WERI-Rb-1 (cell line): ENCODE data around the gene CEP162.

Source experiments
- DNase-seq: peaks from one replicate; pipeline ENCODE4 v3.0.0-alpha.2; 2020
- H3K27ac ChIP-seq: fragments of 250-450 bp; sonication (Bioruptor Pico); 2 replicates; pipeline ENCODE4 v1.5.1; 2020; ENCODE audit warnings: mild to moderate bottlenecking, moderate library complexity
- H3K27me3 ChIP-seq: fragments of 250-450 bp; sonication (Bioruptor Pico); 2 replicates; pipeline ENCODE4 v1.5.1; 2021; ENCODE audit warnings: mild to moderate bottlenecking, low read depth, moderate library complexity; ENCODE audit not compliant: insufficient read depth, severe bottlenecking
- H3K36me3 ChIP-seq: fragments of 250-450 bp; sonication (Bioruptor Pico); 2 replicates; pipeline ENCODE4 v1.5.1; 2020; ENCODE audit warnings: mild to moderate bottlenecking, moderate library complexity
- H3K4me3 ChIP-seq: 2 replicates; pipeline ENCODE4 v1.5.1; 2011; ENCODE audit warnings: low read depth, mild to moderate bottlenecking, control low read depth, low read length
- H3K9me3 ChIP-seq: fragments of 250-450 bp; sonication (Bioruptor Pico); 2 replicates; pipeline ENCODE4 v1.5.1; 2021; ENCODE audit warnings: mild to moderate bottlenecking, moderate library complexity; ENCODE audit not compliant: severe bottlenecking
- TF ChIP-seq, protein P1 (sequence below): IDR thresholded peaks from 2 replicates; pipeline ENCODE4 v1.5.1; 2011; ENCODE audit warnings: low read depth, mild to moderate bottlenecking, control low read depth, inconsistent platforms, low read length

Gene CEP162

DNA sequence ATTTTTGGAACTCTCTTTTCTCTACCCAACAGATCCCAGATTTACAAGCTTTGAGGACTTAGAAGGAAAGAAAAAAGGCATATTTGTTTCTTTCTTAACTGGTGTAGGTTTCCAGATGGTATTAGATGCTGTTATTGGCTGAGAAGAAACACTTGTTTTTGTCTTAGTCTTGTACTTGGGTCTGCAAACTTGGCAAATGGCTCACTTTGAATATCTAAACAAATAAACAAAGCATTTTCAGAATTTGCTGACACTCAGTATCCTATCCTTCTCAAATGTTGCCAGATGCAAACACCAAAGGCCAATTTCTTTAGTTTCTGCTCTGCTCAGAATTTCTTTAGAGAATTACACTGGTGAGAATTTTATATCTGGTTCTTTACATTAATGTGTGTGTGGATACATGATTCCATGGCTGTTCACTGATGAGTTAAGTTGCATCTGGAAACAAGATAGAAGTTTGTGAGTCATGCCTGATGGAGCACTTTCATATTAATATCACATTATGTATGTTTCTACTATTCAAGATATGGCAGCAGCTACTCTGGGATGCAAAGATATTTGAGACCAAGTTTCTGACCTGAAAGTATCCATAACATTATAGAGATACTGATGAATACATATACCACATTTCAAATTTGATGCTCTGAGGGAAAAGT, 43.7 kb upstream of the CEP162 start:
- no peaks in the 10 kb centered on the region for H3K36me3 ChIP-seq
- H3K27ac ChIP-seq, result no peak overlapping the region

DNA sequence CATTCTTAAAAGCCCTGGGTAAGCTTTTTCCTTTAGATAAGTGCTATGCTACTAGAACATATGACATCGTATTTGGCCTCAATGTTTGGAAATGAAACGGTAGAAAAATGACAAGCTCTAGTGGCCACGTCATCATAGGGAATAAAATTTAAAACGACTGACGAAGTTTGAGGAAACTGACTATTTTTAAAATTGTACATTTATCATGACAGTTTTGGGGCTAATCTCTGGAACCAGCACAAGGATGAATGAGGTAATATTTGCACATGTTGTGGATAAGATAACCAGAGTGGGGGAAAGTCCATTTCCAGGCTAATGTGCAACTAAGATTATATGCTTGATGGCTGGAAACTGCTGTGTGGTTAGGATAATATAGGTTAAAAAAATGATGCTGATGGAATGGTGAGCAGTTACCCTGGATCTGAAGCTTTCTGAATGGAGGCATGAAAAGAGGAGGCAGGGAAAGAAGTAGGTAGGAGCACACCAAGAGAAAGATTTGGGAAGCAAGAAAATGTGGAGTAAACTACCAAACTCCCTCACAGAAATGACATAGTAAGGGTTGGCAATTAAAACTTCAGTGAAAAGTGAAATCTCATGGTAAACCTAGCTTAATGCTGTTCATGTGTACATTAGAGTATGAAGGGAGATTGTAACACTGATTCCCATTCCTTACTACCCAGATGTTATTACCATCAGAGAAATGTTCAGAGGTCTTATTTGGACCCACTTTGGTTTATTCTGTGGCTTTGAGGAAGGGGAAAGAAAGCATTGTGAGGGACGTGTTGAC, 42.7 kb upstream of the CEP162 start:
- H3K36me3 ChIP-seq, result no peaks in the 10 kb centered on the region
- no peaks in the 10 kb centered on the region for H3K9me3 ChIP-seq
- H3K27ac ChIP-seq, result no peak overlapping the region
- H3K27me3 ChIP-seq, result no peaks in the 10 kb centered on the region
- DNase-seq, result no peak
- TF ChIP-seq, protein P1, sequence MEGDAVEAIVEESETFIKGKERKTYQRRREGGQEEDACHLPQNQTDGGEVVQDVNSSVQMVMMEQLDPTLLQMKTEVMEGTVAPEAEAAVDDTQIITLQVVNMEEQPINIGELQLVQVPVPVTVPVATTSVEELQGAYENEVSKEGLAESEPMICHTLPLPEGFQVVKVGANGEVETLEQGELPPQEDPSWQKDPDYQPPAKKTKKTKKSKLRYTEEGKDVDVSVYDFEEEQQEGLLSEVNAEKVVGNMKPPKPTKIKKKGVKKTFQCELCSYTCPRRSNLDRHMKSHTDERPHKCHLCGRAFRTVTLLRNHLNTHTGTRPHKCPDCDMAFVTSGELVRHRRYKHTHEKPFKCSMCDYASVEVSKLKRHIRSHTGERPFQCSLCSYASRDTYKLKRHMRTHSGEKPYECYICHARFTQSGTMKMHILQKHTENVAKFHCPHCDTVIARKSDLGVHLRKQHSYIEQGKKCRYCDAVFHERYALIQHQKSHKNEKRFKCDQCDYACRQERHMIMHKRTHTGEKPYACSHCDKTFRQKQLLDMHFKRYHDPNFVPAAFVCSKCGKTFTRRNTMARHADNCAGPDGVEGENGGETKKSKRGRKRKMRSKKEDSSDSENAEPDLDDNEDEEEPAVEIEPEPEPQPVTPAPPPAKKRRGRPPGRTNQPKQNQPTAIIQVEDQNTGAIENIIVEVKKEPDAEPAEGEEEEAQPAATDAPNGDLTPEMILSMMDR, result no peak
- H3K4me3 ChIP-seq, result no peak overlapping the region

More for the DNA sequence above, 43.7 kb upstream of the CEP162 start:
- no peaks in the 10 kb centered on the region for H3K9me3 ChIP-seq
- no peak overlapping the region for H3K4me3 ChIP-seq
- no peaks in the 10 kb centered on the region for H3K27me3 ChIP-seq
- no peak for DNase-seq
- TF ChIP-seq, protein P1, result no peak

DNA sequence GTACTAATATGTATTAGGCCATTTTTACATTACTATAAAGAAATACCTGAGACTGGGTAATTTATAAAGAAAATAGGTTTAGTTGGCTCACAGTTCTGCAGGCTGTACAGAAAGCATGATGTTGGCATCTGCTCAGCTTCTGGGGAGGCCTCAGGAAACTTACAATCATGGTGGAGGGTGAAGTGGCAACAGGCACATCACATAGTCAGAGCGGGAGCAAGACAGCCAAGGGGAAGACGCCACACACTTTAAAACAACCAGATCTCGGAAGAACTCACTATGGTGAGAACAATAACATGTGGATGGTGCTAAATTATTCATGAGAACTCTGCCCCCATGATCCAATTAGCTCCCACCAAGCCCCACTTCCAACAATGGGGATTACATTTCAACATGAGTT, 41.3 kb upstream of the CEP162 start:
- Histone ChIP-seq H3K9me3 (no peaks in the 10 kb centered on the region), H3K27me3 (no peaks in the 10 kb centered on the region), H3K4me3 (no peak overlapping the region), H3K27ac (no peak overlapping the region), H3K36me3 (no peaks in the 10 kb centered on the region)
- TF ChIP-seq, protein P1, result no peak
- DNase-seq, result no peak

DNA sequence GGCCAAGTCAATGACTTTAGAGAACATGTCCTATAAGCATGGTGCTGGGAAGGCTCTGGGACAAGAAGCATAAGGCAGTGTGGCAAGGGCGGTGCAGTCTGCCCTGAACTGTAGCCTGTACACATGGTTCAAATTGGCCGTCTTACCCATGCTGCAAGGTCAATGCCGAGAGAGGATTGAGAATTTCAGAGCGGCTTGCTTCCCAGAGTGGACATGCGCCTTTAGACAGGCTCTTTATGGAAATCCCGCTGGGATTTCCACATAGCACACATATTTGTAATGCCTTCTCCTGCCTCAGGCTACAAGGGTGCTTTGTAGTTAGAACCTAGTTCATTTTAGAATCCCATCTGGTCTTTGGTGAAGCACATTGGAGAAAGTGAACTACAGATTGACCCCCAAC, 36.1 kb upstream of the CEP162 start:
- H3K9me3 ChIP-seq, result no peaks in the 10 kb centered on the region
- no peak overlapping the region for H3K4me3 ChIP-seq
- no peaks in the 10 kb centered on the region for H3K27me3 ChIP-seq
- no peak for DNase-seq
- no peaks in the 10 kb centered on the region for H3K36me3 ChIP-seq
- H3K27ac ChIP-seq, result no peak overlapping the region
- TF ChIP-seq, protein P1, result no peak

DNA sequence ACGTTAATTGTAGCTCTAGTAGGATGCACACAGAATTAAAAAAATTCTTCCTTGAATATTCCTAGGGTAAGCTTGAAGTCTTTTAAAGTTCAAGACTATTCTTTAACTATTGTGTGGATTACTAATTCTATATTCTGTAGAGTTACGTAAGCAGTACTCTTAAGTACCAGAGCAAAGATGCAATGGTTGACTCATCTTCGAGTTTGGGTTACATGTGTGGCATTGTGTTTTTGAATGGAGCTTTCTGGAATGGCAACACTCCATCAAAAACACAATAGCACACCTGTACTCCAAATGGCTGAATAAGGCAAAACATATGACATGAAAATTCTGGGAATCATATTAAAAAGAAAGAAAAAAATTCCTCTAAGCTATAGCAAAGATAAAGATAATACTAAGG, 33.5 kb upstream of the CEP162 start:
- no peak overlapping the region for H3K27ac ChIP-seq
- no peaks in the 10 kb centered on the region for H3K9me3 ChIP-seq
- no peak for DNase-seq
- no peaks in the 10 kb centered on the region for H3K27me3 ChIP-seq
- no peak overlapping the region for H3K4me3 ChIP-seq
- no peaks in the 10 kb centered on the region for H3K36me3 ChIP-seq
- TF ChIP-seq, protein P1, result no peak
